Esophagus muscularis mucosa (tissue), 4 donors: ENCODE results near the gene VMO1. TPM values are rescaled to one million over a fixed set of nuclear protein-coding genes. Genes with fewer than 3 reads are reported as not detected.

Experiments used
- DNase-seq: peaks from one replicate; pipeline ENCODE4 v3.0.0-alpha.2; 2017; ENCODE audit errors: extremely low spot score
- H3K27ac ChIP-seq, 4 donors: fragments of 200-600 bp; sonication (generic); replicated peaks in 1 of 4; 1 replicate in 3 of 4; 2 replicates in 1 of 4; pipeline ENCODE4 v1.5.1; 2016 to 2019; ENCODE audit warnings: mild to moderate bottlenecking in 1 of 4
- H3K27me3 ChIP-seq, 4 donors: fragments of 200-600 bp; sonication (generic); one replicate each; pipeline versions ENCODE4 v1.5.1 to v1.6.0; 2016 to 2019
- H3K36me3 ChIP-seq, 4 donors: fragments of 200-600 bp; sonication (generic); one replicate each; pipeline ENCODE4 v1.5.1; 2016 to 2019
- H3K4me1 ChIP-seq, 4 donors: fragments of 200-600 bp; sonication (generic); one replicate each; pipeline ENCODE4 v1.5.1; 2016 to 2019
- H3K4me3 ChIP-seq, 4 donors: fragments of 200-600 bp; sonication (generic); 1 replicate in 2 of 4; 2 replicates in 2 of 4; pipeline ENCODE4 v1.5.1; 2016 to 2019; ENCODE audit warnings: mild to moderate bottlenecking in 4 of 4, moderate library complexity in 1 of 4
- H3K9me3 ChIP-seq, 4 donors: fragments of 200-600 bp; sonication (generic); 1 replicate in 3 of 4; 2 replicates in 1 of 4; pipeline ENCODE4 v1.5.1; 2016 to 2019
- EP300 ChIP-seq: sonication (generic); formaldehyde crosslinking; IDR thresholded peaks from one replicate; pipeline ENCODE4 v1.6.1; 2017; ENCODE audit warnings: antibody characterized with exemption
- POLR2A ChIP-seq: fragments of 450-650 bp; IDR thresholded peaks from one replicate; pipeline ENCODE4 v1.6.1; 2017; ENCODE audit warnings: antibody characterized with exemption, moderate library complexity, mild to moderate bottlenecking, low read depth
- POLR2AphosphoS5 ChIP-seq, 2 donors: sonication (generic); formaldehyde crosslinking; IDR thresholded peaks; one replicate each; pipeline ENCODE4 v1.6.1; 2017; ENCODE audit warnings: antibody characterized with exemption in 2 of 2
- WGBS: methylation state at CpG from one replicate; pipeline ENCODE4 v1.1.5; 2018; 5-methylcytosine and 5-hydroxymethylcytosine counted together
- intact Hi-C: fragments of 100-400 bp; cut with DNase I; formaldehyde crosslinking; loops from one replicate; pipeline ENCODE4 v1.15.1; 2023
- total RNA-seq, 4 donors: library from RNA; depleted of rRNA; stranded (reverse); fragments of >200 nt; gene quantifications; one replicate each; pipeline versions ENCODE4 v1.1.0 to v1.2.1, GENCODE V29; 2016
- TF ChIP-seq, protein P1 (sequence below), 3 experiments: fragments of 200-600 bp in 2 of 3; fragments of 450-650 bp in 1 of 3; sonication (generic) in 2 of 3; IDR thresholded peaks; one replicate each; pipeline ENCODE4 v1.5.1; 2017 to 2019; ENCODE audit warnings: antibody characterized with exemption in 3 of 3, mild to moderate bottlenecking in 2 of 3, moderate library complexity in 1 of 3

The VMO1 gene
- total RNA-seq, 4 donors from 2014 or later = 0.86 to 3.3 (median 2.6) TPM

DNA sequence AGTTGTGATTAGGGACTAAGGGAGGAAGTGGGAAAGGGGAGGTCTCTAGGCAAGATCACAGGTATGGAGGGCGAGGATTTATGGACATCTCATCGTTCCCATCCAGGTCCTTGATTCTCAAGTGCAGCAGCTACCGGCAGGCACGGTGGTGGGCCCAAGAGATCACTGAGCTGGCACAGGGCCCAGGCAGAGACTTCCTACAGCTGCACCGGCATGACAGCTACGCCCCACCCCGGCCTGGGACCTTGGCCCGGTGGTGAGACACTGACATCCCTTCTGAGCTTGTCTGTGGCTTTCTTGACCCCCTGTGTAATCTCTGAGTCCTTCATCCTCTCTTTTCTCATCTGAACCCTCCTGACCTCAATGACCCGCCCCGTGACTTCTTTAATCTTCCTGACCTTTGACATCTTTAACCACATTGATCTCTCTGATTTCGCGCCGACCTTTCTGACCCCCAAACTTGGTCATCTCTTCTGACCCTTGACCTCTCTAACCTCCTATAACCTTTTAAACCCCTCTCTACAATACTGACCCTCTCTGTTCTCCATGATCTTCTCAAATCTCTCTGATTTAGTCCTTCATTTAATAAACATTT, 24.6 kb upstream of the VMO1 start:
- intact Hi-C loops = no loop called here
- H3K9me3 ChIP-seq = no peaks in the 10 kb centered on the region
- TF ChIP-seq EP300 (no peak), POLR2AphosphoS5 (IDR thresholded peaks at IDR 0.05) (no peak), POLR2A (no peak)
- TF ChIP-seq, protein P1, sequence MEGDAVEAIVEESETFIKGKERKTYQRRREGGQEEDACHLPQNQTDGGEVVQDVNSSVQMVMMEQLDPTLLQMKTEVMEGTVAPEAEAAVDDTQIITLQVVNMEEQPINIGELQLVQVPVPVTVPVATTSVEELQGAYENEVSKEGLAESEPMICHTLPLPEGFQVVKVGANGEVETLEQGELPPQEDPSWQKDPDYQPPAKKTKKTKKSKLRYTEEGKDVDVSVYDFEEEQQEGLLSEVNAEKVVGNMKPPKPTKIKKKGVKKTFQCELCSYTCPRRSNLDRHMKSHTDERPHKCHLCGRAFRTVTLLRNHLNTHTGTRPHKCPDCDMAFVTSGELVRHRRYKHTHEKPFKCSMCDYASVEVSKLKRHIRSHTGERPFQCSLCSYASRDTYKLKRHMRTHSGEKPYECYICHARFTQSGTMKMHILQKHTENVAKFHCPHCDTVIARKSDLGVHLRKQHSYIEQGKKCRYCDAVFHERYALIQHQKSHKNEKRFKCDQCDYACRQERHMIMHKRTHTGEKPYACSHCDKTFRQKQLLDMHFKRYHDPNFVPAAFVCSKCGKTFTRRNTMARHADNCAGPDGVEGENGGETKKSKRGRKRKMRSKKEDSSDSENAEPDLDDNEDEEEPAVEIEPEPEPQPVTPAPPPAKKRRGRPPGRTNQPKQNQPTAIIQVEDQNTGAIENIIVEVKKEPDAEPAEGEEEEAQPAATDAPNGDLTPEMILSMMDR (IDR thresholded peaks at IDR 0.05) = no peak
- WGBS = 79% methylated on average over 13 of the region's 13 CpGs
- no peaks in the 10 kb centered on the region for H3K27me3 ChIP-seq
- no peak for DNase-seq
- H3K4me1 ChIP-seq = peaks cover 10 to 26% (median 22%) of the 10 kb centered on the region in 4 donors
- no peak overlapping the region for H3K27ac ChIP-seq
- H3K36me3 ChIP-seq = peaks cover 12 to 46% (median 24%) of the 10 kb centered on the region in 4 donors
- H3K4me3 ChIP-seq = no peak overlapping the region

DNA sequence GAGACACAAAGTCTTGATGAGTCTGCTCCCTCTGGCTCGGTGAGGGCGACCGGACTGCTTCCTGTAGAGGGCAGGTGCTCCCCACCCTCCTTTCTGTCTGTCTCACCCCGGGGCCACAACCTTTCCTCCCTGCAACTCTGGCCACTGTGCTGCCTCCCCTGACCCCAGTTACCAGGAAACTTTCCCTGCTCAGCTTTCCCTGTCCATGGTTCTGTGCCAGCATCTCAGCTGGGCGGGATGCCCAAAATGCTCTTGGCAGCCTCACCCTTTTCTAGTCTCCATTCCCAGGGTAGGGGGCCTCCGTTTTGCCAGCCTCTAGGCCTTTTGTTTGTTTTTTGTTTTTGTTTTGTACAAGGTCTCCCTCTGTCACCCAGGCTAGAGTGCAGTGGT, 22.2 kb upstream of the VMO1 start:
- intact Hi-C loops = loop anchor here (5.0 kb wide), 1 partner anchor 74 kb away; no protein-coding TSS in a partner anchor
- WGBS = 54% methylated on average over 4 of the region's 6 CpGs
- Histone ChIP-seq H3K36me3 (peaks cover 7 to 32% (median 14%) of the 10 kb centered on the region in 4 donors), H3K4me1 (peaks cover 10 to 26% (median 22%) of the 10 kb centered on the region in 4 donors), H3K27me3 (no peaks in the 10 kb centered on the region), H3K4me3 (peak overlapping the region in 2 of 4 donors; percentile 88 to 94), H3K27ac (no peak overlapping the region), H3K9me3 (no peaks in the 10 kb centered on the region)
- no peak for TF ChIP-seq POLR2AphosphoS5 (IDR thresholded peaks at IDR 0.05)
- no peak for DNase-seq

DNA sequence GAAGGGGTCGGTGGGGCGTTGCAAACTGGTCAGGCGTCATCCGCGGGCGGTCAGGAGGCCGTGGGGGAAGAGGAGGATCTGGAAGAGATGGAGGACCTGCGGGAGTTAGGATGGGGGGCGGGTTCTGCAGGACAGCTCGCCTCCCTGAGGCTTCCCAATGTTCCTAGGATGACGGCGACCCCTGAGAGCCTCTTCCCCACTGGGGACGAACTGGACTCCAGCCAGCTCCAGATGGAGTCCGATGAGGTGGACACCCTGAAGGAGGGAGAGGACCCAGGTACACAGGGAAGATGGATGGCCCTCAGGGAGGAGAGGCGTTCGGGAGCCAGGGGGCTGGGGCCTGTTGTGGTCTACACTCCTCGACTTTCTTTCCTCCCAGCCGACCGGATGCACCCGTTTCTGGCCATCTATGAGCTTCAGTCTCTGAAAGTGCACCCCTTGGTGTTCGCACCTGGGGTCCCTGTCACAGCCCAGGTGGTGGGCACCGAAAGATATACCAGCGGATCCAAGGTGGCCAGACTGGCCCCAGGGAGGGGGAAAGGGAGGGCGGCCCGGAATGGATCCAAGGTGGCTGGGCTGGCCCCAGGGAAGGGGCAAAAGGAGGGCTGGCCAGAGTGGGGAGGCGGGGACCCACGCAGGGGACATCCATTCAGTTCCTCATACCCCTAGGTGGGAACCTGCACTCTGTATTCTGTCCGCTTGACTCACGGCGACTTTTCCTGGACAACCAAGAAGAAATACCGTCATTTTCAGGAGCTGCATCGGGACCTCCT, 21.6 kb upstream of the VMO1 start:
- Histone ChIP-seq H3K27me3 (no peaks in the 10 kb centered on the region), H3K9me3 (no peaks in the 10 kb centered on the region), H3K36me3 (peaks cover 7 to 32% (median 14%) of the 10 kb centered on the region in 4 donors), H3K4me3 (peak overlapping the region; percentile 84 to 97 (median 91)), H3K4me1 (peaks cover 10 to 26% (median 22%) of the 10 kb centered on the region in 4 donors), H3K27ac (peak overlapping the region; percentile 76 to 84 (median 82))
- TF ChIP-seq POLR2AphosphoS5 (IDR thresholded peaks at IDR 0.05) (no peak), EP300 (no peak), POLR2A (no peak)
- TF ChIP-seq, protein P1 (IDR thresholded peaks at IDR 0.05) = no peak
- intact Hi-C loops = loop anchor here (5.0 kb wide), 1 partner anchor 75 kb away; no protein-coding TSS in a partner anchor
- DNase-seq = no peak
- 28% methylated on average over 30 of the region's 32 CpGs for WGBS

DNA sequence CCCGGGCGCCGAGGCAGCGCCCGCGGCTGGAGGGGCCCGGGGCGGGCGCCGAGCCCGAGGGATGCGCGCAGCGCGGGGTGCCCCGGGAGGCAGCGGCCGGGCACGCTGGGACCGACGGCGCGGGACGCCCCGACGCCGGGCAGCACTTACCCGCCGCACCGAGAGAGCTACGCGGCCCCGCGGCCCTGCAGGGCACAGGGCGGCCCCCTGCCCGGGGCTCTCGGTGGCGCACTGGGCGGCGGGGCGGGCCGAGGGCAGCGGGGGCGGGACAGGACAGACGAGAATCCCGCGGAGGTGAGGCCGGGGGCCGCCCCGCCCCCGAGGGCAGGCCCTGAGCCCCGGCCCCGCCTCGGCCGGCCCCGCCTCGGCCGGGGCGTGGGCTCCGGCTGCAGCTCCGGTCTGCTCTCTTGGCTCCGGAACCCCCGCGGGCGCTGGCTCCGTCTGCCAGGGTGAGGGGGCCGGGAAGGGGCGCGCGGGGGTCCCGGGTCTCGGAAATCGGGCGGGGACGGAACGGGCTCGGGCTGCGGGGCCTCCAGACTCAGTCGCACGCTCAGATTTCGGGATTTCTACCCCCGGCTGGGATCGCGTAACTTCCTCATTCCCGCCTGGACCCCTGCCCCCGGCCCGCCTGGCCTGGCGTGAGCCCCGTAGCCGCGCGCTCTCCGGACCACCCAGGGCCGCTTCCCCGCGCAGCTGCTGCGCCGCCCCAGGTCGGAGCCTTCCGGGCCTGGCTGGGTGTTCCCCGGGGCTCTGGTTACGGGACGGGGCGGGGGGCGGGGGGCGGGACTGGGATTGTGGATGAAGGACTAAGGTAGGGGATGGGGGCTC, 20.8 kb upstream of the VMO1 start, which contains the start of gene PLD2:
Gene PLD2, plus strand, starts transcription at position 376 of the 828 bp plus-strand sequence. CDS start 621 bp downstream, outside the sequence.
- Histone ChIP-seq H3K4me3 (peak within 1 kb of the TSS; percentile 84 to 97 (median 91)), H3K36me3 (peaks cover 7 to 31% (median 14%) of the 10 kb centered on the region in 4 donors), H3K27ac (peak within 1 kb of the TSS; percentile 76 to 84 (median 82)), H3K9me3 (no peaks in the 10 kb centered on the region), H3K27me3 (no peaks in the 10 kb centered on the region), H3K4me1 (peaks cover 10 to 26% (median 22%) of the 10 kb centered on the region in 4 donors)
- TF ChIP-seq EP300 (no peak), POLR2A (no peak), POLR2AphosphoS5 (IDR thresholded peaks at IDR 0.05) (peak in 1 of 2 donors; percentile 54)
- TF ChIP-seq, protein P1 (IDR thresholded peaks at IDR 0.05) = no peak
- 0% methylated on average over 17 of the region's 106 CpGs for WGBS
- DNase-seq = peak; percentile 93
- intact Hi-C loops = loop anchor here (5.0 kb wide), 1 partner anchor 75 kb away; no protein-coding TSS in a partner anchor
